Fibroblast of lung (primary cell): ENCODE data around the gene KIAA0232. TPM values are rescaled to one million over a fixed set of nuclear protein-coding genes. Genes with fewer than 3 reads are reported as not detected.

ENCODE experiments used
- DNase-seq, 2 donors: peaks; one replicate each; pipeline versions ENCODE4 v3.0.0 to v3.0.0-alpha.2; 2010; ENCODE audit warnings: low read depth in 2 of 2
- H2AFZ ChIP-seq: 2 replicates; pipeline ENCODE4 v1.5.1; 2012; ENCODE audit warnings: low read length, control low read depth, inconsistent platforms
- H3K27ac ChIP-seq: 2 replicates; pipeline ENCODE4 v1.5.1; 2011; ENCODE audit warnings: low read length, control low read depth; ENCODE audit not compliant: insufficient read depth
- H3K27me3 ChIP-seq: 2 replicates; pipeline ENCODE4 v1.5.1; 2011; ENCODE audit warnings: mild to moderate bottlenecking, low read length; ENCODE audit not compliant: control insufficient read depth, insufficient read depth
- H3K36me3 ChIP-seq: 2 replicates; pipeline ENCODE4 v1.5.1; 2011; ENCODE audit warnings: low read length; ENCODE audit not compliant: control insufficient read depth, insufficient read depth
- H3K4me1 ChIP-seq: 2 replicates; pipeline ENCODE4 v1.5.1; 2011; ENCODE audit warnings: low read length; ENCODE audit not compliant: control insufficient read depth, insufficient read depth; ENCODE audit errors: extremely low read depth
- H3K4me2 ChIP-seq: 2 replicates; pipeline ENCODE4 v1.5.1; 2011; ENCODE audit warnings: low read length, control low read depth; ENCODE audit not compliant: insufficient read depth; ENCODE audit errors: extremely low read depth
- H3K4me3 ChIP-seq, 4 experiments: fragments of 200-600 bp in 1 of 4; sonication (generic) in 1 of 4; replicated peaks in 1 of 4; 2 replicates each; pipeline ENCODE4 v1.5.1; 2011 to 2016; ENCODE audit warnings: low read length in 4 of 4, low read depth in 3 of 4, mild to moderate bottlenecking in 3 of 4, control low read depth in 2 of 4, inconsistent platforms in 1 of 4, mixed read lengths in 1 of 4; ENCODE audit not compliant: insufficient read depth in 1 of 4; ENCODE audit errors: control extremely low read depth in 1 of 4
- H3K79me2 ChIP-seq: 2 replicates; pipeline ENCODE4 v1.5.1; 2012; ENCODE audit warnings: mild to moderate bottlenecking, low read length, inconsistent platforms; ENCODE audit not compliant: control insufficient read depth, insufficient read depth
- H3K9ac ChIP-seq: 2 replicates; pipeline ENCODE4 v1.5.1; 2011; ENCODE audit warnings: mild to moderate bottlenecking, low read length, control low read depth; ENCODE audit not compliant: insufficient read depth
- H3K9me3 ChIP-seq: 2 replicates; pipeline ENCODE4 v1.5.1; 2012; ENCODE audit warnings: low read depth, low read length; ENCODE audit not compliant: control insufficient read depth, insufficient read depth
- H4K20me1 ChIP-seq: 2 replicates; pipeline ENCODE4 v1.5.1; 2011; ENCODE audit warnings: low read length; ENCODE audit not compliant: control insufficient read depth, insufficient read depth; ENCODE audit errors: extremely low read depth
- EZH2 ChIP-seq: IDR thresholded peaks from 2 replicates; pipeline ENCODE4 v1.5.1; 2012; ENCODE audit warnings: low read length, control low read depth, mild to moderate bottlenecking; ENCODE audit errors: missing control alignments
- polyA plus RNA-seq, 2 donors: library from polyadenylated mRNA; depleted of rRNA in 1 of 2; stranded (reverse) in 1 of 2; unstranded in 1 of 2; fragments of >200 nt; gene quantifications; 2 replicates each; pipeline ENCODE4 v1.2.1, GENCODE V29; 2011 to 2012; ENCODE audit warnings: missing spikeins in 1 of 2
- total RNA-seq: library from RNA; depleted of rRNA; stranded (reverse); fragments of >200 nt; gene quantifications from 2 replicates; pipeline ENCODE4 v1.2.1, GENCODE V29; 2014
- TF ChIP-seq, protein P1 (sequence below), 2 donors: IDR thresholded peaks in 1 of 2; conservative IDR thresholded peaks in 1 of 2; 1 replicate in 1 of 2; 2 replicates in 1 of 2; pipeline ENCODE4 v1.5.1; 2011 to 2012; ENCODE audit warnings: low read length in 2 of 2, control low read depth in 1 of 2, inconsistent platforms in 1 of 2, low read depth in 1 of 2, mild to moderate bottlenecking in 1 of 2

KIAA0232 gene
- total and polyA plus RNA-seq, 2 donors (not counting 1 experiment from before 2014, with no cell fraction given): 18.0 to 18.8 TPM

DNA sequence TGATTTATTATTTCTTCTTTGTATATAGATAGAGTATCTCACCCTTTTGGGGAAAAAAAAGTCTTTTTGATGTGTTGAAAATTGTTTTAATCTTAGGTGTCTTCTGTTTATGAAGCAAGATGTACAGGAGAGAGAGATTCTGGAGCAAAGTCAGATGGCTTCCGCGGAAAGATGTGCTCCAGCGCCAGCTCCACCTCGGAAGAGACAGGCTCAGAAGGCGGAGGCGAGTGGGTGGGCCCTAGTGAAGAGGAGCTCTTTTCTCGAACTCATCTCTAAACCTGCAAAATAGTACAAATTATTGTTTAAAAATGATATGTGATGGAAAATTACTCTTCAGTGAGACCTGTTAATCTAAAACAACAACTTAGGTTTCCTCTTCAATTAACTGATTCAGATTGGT, 98.2 kb downstream of the KIAA0232 start:
- no peaks in the 10 kb centered on the region for H3K27me3 ChIP-seq
- no peak for DNase-seq
- H4K20me1 ChIP-seq: no peaks in the 10 kb centered on the region
- no peaks in the 10 kb centered on the region for H3K79me2 ChIP-seq
- H3K9me3 ChIP-seq: no peaks in the 10 kb centered on the region
- peaks cover 16% of the 10 kb centered on the region for H3K36me3 ChIP-seq
- no peak overlapping the region for H2AFZ ChIP-seq
- no peak overlapping the region for H3K27ac ChIP-seq
- H3K4me1 ChIP-seq: peaks cover 6% of the 10 kb centered on the region
- TF ChIP-seq, protein P1, sequence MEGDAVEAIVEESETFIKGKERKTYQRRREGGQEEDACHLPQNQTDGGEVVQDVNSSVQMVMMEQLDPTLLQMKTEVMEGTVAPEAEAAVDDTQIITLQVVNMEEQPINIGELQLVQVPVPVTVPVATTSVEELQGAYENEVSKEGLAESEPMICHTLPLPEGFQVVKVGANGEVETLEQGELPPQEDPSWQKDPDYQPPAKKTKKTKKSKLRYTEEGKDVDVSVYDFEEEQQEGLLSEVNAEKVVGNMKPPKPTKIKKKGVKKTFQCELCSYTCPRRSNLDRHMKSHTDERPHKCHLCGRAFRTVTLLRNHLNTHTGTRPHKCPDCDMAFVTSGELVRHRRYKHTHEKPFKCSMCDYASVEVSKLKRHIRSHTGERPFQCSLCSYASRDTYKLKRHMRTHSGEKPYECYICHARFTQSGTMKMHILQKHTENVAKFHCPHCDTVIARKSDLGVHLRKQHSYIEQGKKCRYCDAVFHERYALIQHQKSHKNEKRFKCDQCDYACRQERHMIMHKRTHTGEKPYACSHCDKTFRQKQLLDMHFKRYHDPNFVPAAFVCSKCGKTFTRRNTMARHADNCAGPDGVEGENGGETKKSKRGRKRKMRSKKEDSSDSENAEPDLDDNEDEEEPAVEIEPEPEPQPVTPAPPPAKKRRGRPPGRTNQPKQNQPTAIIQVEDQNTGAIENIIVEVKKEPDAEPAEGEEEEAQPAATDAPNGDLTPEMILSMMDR (conservative IDR thresholded peaks at IDR 0.05 in 1 of 2, IDR thresholded peaks at IDR 0.05 in 1 of 2; ENCODE audit: low read depth in 1 of 2, low read length in 2 of 2): no peak
- TF ChIP-seq EZH2: no peak
- no peak overlapping the region for H3K4me2 ChIP-seq
- H3K4me3 ChIP-seq: no peak overlapping the region
- no peak overlapping the region for H3K9ac ChIP-seq

DNA sequence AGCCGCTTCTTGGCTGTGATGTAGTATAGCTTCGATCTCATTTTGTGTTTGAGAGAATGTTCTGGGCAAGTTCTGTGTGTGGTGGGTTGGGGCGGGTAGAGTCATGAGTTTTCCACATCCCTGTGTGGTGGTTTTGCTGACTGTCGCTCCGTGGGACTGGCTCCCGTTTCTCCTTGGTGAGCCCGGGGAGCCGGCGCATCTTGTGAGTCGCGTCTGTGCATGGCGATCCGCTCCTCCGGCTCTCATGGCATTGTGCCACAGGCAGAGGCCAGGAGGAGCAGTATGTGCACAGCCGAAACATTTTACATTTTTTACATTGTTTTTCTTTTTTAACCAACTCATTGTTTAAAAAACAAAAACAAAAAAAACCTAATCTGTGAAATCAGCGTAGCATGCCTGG, 99.4 kb downstream of the KIAA0232 start:
- no peak for TF ChIP-seq EZH2
- TF ChIP-seq, protein P1 (conservative IDR thresholded peaks at IDR 0.05 in 1 of 2, IDR thresholded peaks at IDR 0.05 in 1 of 2; ENCODE audit: low read depth in 1 of 2, low read length in 2 of 2): no peak
- no peak for DNase-seq
- no peaks in the 10 kb centered on the region for H3K27me3 ChIP-seq
- H2AFZ ChIP-seq: no peak overlapping the region
- H3K27ac ChIP-seq: no peak overlapping the region
- H3K4me2 ChIP-seq: no peak overlapping the region
- H3K79me2 ChIP-seq: no peaks in the 10 kb centered on the region
- peaks cover 11% of the 10 kb centered on the region for H3K4me1 ChIP-seq
- no peak overlapping the region for H3K4me3 ChIP-seq
- H3K36me3 ChIP-seq: peaks cover 16% of the 10 kb centered on the region
- H4K20me1 ChIP-seq: no peaks in the 10 kb centered on the region
- H3K9me3 ChIP-seq: no peaks in the 10 kb centered on the region
- no peak overlapping the region for H3K9ac ChIP-seq

DNA sequence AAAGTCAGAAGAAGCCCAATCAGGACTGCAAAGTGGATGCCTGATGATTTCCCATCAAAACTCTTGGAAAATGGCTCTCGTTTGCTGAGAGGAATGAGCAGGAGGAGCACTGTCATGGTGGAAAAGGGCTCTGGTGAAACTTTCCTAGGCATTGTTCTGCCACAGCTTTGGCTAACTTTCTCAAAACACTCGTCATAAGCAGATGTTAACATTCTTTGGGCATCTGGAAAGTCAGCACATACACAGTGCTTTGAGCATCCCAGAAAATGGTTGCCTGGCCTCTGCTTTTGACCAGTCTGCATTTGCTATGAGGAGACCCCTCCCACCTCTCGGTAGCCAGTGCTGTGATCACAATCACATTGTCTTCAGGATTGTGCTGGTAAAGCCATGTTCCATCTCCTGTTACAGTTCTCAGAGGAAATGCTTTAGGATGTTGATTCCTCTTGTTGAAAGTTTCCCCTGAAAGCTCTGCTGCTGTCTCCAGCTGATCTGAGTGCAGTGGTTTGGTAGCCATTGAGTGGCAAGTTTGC, 101.9 kb downstream of the KIAA0232 start:
- no peaks in the 10 kb centered on the region for H3K79me2 ChIP-seq
- H2AFZ ChIP-seq: no peak overlapping the region
- H3K27ac ChIP-seq: no peak overlapping the region
- no peak overlapping the region for H3K4me3 ChIP-seq
- H3K9me3 ChIP-seq: no peaks in the 10 kb centered on the region
- peaks cover 6% of the 10 kb centered on the region for H3K36me3 ChIP-seq
- peak in 1 of 2 donors; percentile 21 for DNase-seq
- no peaks in the 10 kb centered on the region for H4K20me1 ChIP-seq
- H3K4me1 ChIP-seq: peaks cover 11% of the 10 kb centered on the region
- H3K9ac ChIP-seq: no peak overlapping the region
- H3K4me2 ChIP-seq: no peak overlapping the region
- TF ChIP-seq, protein P1 (conservative IDR thresholded peaks at IDR 0.05 in 1 of 2, IDR thresholded peaks at IDR 0.05 in 1 of 2; ENCODE audit: low read depth in 1 of 2, low read length in 2 of 2): no peak
- no peak for TF ChIP-seq EZH2
- H3K27me3 ChIP-seq: no peaks in the 10 kb centered on the region
